ENCODE results near the gene TNNT2. TPM values are rescaled to one million over a fixed set of nuclear protein-coding genes. Genes with fewer than 3 reads are reported as not detected.

The TNNT2 gene
- total and polyA plus RNA-seq, 2 of the 8 experiments (the other 6 are each of a cell fraction or from before 2014, with no cell fraction given): 3.1 to 21.0 TPM

- Histone ChIP-seq H3K14ac (ENCODE audit: insufficient read length) (no peak overlapping the region), H3K36me3 (ENCODE audit: control insufficient read depth in 2 of 4, insufficient read depth in 4 of 4, low read length in 3 of 4) (no peaks in the 10 kb centered on the region), H2BK120ac (replicated peaks; ENCODE audit: low read depth, low read length) (no peak overlapping the region), H3K4me2 (ENCODE audit: insufficient read depth in 1 of 2, low read depth in 2 of 2, low read length in 2 of 2) (no peak overlapping the region), H3K23me2 (ENCODE audit: low read depth, low read length) (no peaks in the 10 kb centered on the region; the same call in 1 of the 2 replicates), H3K27me3 (replicated peaks in 1 of 4; ENCODE audit: control insufficient read depth in 3 of 4, extremely low read depth in 1 of 4, insufficient read depth in 3 of 4, low read length in 3 of 4) (no peaks in the 10 kb centered on the region; a peak in 1 of 7 replicates), H3K18ac (ENCODE audit: extremely low read depth, low read length) (no peak overlapping the region), H3K4ac (replicated peaks; ENCODE audit: insufficient read length, low read depth, low read length) (no peak overlapping the region), H3K27ac (ENCODE audit: low read depth, low read length) (no peak overlapping the region), H2BK12ac (ENCODE audit: low read depth, low read length) (no peak overlapping the region), H3K9me3 (ENCODE audit: insufficient read depth in 2 of 2, low read depth in 1 of 2, low read length in 1 of 2) (no peaks in the 10 kb centered on the region), H2BK15ac (ENCODE audit: low read length) (no peak overlapping the region), H2AK5ac (ENCODE audit: low read depth, low read length) (no peak overlapping the region), H3K79me2 (ENCODE audit: control insufficient read depth in 1 of 2, insufficient read depth in 2 of 2, low read length in 2 of 2) (no peaks in the 10 kb centered on the region), H4K5ac (ENCODE audit: insufficient read length, low read depth, low read length) (no peak overlapping the region), H4K8ac (ENCODE audit: extremely low read depth, insufficient read depth, low read length) (no peak overlapping the region), H2BK20ac (ENCODE audit: low read length) (no peak overlapping the region), H3K9ac (replicated peaks in 1 of 4; ENCODE audit: extremely low read depth in 1 of 4, low read depth in 3 of 4, low read length in 3 of 4) (no peak overlapping the region), H3K56ac (replicated peaks; ENCODE audit: insufficient read length, low read depth, low read length) (no peak overlapping the region), H3K79me1 (ENCODE audit: low read depth, low read length) (no peaks in the 10 kb centered on the region; the same call in 1 of the 2 replicates), H4K91ac (replicated peaks; ENCODE audit: insufficient read length, low read length) (no peak overlapping the region), H3K23ac (ENCODE audit: insufficient read length) (no peak overlapping the region), H4K20me1 (replicated peaks in 1 of 2; ENCODE audit: control insufficient read depth in 1 of 2, insufficient read depth in 2 of 2, low read length in 2 of 2) (no peaks in the 10 kb centered on the region), H3K4me3 (ENCODE audit: extremely low read depth in 1 of 4, insufficient read depth in 2 of 4, low read depth in 3 of 4, low read length in 4 of 4) (no peak overlapping the region), H2AFZ (ENCODE audit: low read length) (no peak overlapping the region), H2BK5ac (ENCODE audit: low read depth, low read length) (no peak overlapping the region), H3K4me1 (replicated peaks in 1 of 4; ENCODE audit: control insufficient read depth in 3 of 4, insufficient read depth in 4 of 4, low read length in 3 of 4) (no peaks in the 10 kb centered on the region)
- FAIRE-seq (no peak), DNase-seq (ENCODE audit: low read depth in 1 of 2, low spot score in 2 of 2) (no peak)
- 79% methylated on average over 3 of the region's 3 CpGs; no CpG with 5 or more reads in 1 of the 2 experiments for WGBS, 2 experiments (ENCODE audit: extremely low coverage in 1 of 2, insufficient coverage in 1 of 2, insufficient read length in 1 of 2, insufficient replicate concordance in 2 of 2, low coverage in 1 of 2, low lambda C conversion rate in 2 of 2, missing lambda C conversion rate in 1 of 2)
- ChIA-PET CTCF (ENCODE audit: partially characterized antibody) (interaction anchor here (1.2 to 2.6 kb wide), 3 partner anchors 12 to 73 kb away, joined by 3 to 20 read pairs (median 5); no protein-coding TSS in a partner anchor), POLR2A (ENCODE audit: partially characterized antibody) (no interaction called here)
These were observed 41.6 kb downstream of the TNNT2 start for GRCh38 chr1:201335901-201336300.

Data from H1 (cell line).